Retina (tissue), 1 donor: Measurements from ENCODE around the gene GNPTG.

Experiments used
- DNase-seq: peaks from one replicate; pipeline ENCODE4 v3.0.0-alpha.2; 2016

GNPTG gene

GRCh38 chr16:1401061-1401757 is 49.5 kb downstream of the GNPTG start:
- no peak for DNase-seq

- no peak for DNase-seq
These were observed 50.0 kb downstream of the GNPTG start for GRCh38 chr16:1401758-1402154.

DNA sequence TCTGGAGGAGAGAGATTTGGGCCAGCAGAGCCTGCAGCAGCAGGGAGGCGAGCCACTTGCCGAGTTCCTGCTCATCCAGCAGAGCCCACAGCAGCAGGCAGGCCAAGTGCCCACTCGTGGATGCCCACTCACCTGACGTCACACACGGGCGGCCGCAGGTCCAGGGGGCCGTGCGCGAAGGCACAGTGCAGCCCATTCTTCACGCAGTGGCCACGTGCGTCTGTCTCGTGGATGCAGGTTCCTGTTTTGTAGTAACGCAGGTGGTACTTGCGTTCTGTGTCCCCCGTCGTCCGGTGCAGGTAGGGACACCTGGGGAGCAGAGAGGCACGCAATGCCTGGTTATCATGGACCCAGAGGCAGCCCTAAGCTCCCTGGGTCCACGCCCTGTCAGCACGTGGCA is 51.3 kb downstream of the GNPTG start:
- DNase-seq: no peak

- no peak for DNase-seq
These were observed 52.0 kb downstream of the GNPTG start for GRCh38 chr16:1403733-1404132.

- DNase-seq: no peak
These were observed 56.0 kb downstream of the GNPTG start for GRCh38 chr16:1407753-1408152.

DNA sequence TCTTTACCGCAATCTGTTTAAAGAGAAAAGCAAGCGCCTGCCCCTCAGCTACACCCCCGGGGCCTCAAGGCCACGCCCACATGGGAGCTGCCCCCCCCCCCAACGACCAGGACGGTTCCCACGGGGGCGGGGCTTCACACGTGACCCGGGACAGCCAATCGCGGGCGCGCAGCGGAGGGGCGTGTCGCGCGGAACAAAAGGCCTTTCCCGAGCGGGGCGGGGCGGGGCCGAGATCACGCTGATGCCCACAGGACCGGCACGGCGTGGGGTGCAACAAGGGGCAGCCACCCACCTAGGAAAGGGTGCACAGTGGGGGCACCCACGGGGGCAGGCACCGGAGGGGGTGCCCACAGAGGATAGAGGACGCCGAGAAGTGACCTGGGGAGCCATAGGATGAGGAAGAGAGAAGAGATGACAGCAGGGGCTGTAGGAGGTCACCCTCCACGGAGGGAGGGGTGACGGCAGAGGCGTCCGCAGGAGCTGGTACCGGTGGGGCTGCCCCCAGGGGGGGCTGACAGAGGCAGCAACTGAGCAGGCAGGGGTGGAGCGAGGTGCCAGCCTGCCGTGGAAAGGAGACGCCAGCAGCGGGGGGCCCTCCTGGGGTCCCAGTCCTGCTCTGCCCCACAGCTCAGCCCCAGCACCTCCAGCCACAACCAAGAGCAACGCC is 56.6 kb downstream of the GNPTG start:
- peak; percentile 96 for DNase-seq

DNA sequence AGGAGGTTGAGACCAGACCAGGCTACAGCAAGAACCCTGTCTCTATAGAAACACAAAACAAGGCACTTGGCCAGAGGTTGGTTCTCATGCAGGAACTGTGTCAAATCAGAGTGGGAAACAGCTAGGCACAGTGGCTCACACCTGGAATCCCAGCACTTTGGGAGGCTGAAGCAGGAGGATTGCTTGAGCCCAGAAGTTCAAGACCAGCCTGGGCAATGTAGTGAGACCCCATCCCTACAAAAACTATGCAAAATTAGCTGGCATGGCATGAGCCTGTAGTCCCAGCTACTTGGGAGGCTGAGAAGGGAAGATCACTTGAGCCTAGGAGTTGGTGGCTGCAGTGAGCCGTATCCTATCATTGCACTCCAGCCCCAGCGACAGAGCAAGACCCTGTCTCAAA is 61.1 kb downstream of the GNPTG start:
- no peak for DNase-seq
